Hepatocyte (in vitro differentiated cells): ENCODE data around the gene PKP1.

Experiments
- CTCF ChIP-seq: fragments of 200-600 bp; sonication (generic); IDR thresholded peaks from 2 replicates; pipeline ENCODE4 v1.5.1; 2016; ENCODE audit warnings: antibody characterized with exemption, mild to moderate bottlenecking; ENCODE audit not compliant: poor library complexity
- EZH2phosphoT487 ChIP-seq: fragments of 200-600 bp; sonication (generic); IDR thresholded peaks from one replicate; pipeline ENCODE4 v1.6.1; 2018; ENCODE audit warnings: antibody characterized with exemption, mild to moderate bottlenecking, low read depth, moderate library complexity; ENCODE audit not compliant: unreplicated experiment, severe bottlenecking

DNA sequence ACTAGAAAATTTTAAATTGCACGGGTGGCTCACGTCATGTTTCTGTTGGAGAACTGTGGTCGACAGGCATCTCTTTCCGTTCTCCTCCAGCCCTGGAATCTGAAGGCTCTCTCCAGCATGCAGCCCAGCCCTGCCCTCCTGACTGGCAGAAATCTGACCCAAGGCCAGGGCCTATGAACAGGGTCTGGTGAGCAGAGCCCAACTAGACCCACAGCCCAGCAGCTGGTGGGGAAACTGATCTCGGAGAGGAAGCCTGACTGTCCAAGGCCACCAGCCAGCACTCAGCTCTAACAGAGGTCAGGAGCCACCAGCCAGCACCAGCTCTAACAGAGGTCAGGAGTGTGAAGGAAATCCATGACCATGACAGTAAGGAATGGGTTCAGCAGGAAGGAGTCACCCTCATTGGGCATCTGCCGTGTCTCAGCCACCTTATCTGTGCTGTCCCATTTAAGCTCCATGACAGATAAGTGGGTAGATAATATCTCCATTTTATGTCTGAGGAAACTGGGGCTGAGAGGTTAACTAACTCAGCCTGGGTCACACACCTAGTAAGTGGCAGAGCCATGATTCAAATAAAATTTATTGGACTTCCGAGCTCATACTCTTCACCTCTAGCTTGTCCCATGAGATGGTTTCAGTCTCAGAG, 20.2 kb upstream of the PKP1 start:
- TF ChIP-seq CTCF (no peak), EZH2phosphoT487 (no peak)
